ENCODE measurements around the gene SERPINB7. TPM values are rescaled to one million over a fixed set of nuclear protein-coding genes. Genes with fewer than 3 reads are reported as not detected.

Gene SERPINB7
- total and polyA plus RNA-seq, 2 experiments from 2014 or later: not detected

DNA sequence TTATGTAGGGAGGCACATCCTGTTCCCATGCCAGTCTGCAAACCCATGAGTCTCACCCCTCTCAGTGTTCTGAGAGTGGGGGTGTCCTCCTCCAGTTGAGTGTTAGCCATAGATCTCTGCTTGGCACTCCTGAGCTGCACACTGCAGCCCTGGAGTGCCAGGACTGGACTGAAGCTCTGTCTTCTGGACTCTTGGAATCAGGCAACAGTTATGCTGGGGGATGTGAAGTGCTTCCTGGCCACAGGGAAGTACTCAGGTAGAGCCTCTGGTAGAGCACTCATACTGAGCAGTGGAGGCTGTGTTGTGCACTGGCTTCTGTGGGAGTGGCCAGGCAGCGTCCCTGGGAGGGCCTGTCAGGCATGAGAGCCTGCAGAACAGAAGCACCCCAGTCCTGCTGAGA is 43.0 kb downstream of the SERPINB7 start:
- H3K4me2 ChIP-seq: no peak overlapping the region
- H3K4me3 Mint-ChIP-seq: no peak overlapping the region
- H3K4me1 ChIP-seq (ENCODE audit: insufficient read depth): no peaks in the 10 kb centered on the region
- ATAC-seq: no peak
- peaks cover 2% of the 10 kb centered on the region; the same call in 1 of the 2 replicates for H3K9me2 ChIP-seq (ENCODE audit: insufficient read depth)
- peaks cover 4% of the 10 kb centered on the region; the same call in 1 of the 2 replicates for H3K36me3 ChIP-seq (ENCODE audit: insufficient read depth)
- no peak for TF ChIP-seq ZNF114 (CRISPR knock-in tag; IDR thresholded peaks at IDR 0.05)
- no peaks in the 10 kb centered on the region for H3K36me3 Mint-ChIP-seq (ENCODE audit: low read depth)
- no peaks in the 10 kb centered on the region for H3K27me3 Mint-ChIP-seq (ENCODE audit: insufficient read depth, low read depth, poor library complexity)
- no peaks in the 10 kb centered on the region for H3K27me3 ChIP-seq (ENCODE audit: insufficient read depth)
- H3K9me3 Mint-ChIP-seq: no peaks in the 10 kb centered on the region
- no peak overlapping the region for H2AFZ ChIP-seq
- H4K20me1 ChIP-seq (replicated peaks; ENCODE audit: insufficient read depth): no peaks in the 10 kb centered on the region
- no peaks in the 10 kb centered on the region for H3F3A ChIP-seq (replicated peaks; ENCODE audit: low read depth)
- no peaks in the 10 kb centered on the region for H3K79me2 ChIP-seq (replicated peaks; ENCODE audit: insufficient read depth)
- H3K27ac ChIP-seq (ENCODE audit: low read depth): no peak overlapping the region
- DNase-seq (ENCODE audit: low spot score): no peak
- no peaks in the 10 kb centered on the region for H3K4me1 Mint-ChIP-seq
- no peak overlapping the region for H3K27ac Mint-ChIP-seq
- no peak overlapping the region for H3K4me3 ChIP-seq

DNA sequence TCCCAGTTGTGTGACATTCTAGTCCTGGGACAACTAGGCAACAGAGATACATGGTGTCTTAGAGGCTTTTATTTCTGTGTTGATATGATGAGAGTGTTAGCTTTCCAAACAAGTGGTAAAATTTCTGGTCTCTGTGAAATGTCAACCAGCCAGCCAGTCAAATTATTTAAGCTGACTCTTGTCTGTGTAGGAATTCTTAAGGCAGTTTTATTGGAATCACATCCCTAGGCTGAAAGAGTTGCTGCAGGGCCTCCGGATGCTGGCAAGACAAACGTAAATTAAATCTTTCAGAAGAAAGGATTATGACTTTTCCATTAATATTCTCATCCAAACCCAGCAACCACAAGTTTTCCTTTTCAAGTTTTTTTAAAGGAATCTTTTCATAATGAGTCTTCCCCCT is 44.6 kb downstream of the SERPINB7 start:
- no peaks in the 10 kb centered on the region for H3K4me1 ChIP-seq (ENCODE audit: insufficient read depth)
- no peaks in the 10 kb centered on the region for H3K79me2 ChIP-seq (replicated peaks; ENCODE audit: insufficient read depth)
- H3K36me3 ChIP-seq (ENCODE audit: insufficient read depth): peaks cover 4% of the 10 kb centered on the region; the same call in 1 of the 2 replicates
- no peaks in the 10 kb centered on the region for H3K36me3 Mint-ChIP-seq (ENCODE audit: low read depth)
- H3K27ac Mint-ChIP-seq: no peak overlapping the region
- peaks cover 2% of the 10 kb centered on the region; the same call in 1 of the 2 replicates for H3K9me2 ChIP-seq (ENCODE audit: insufficient read depth)
- H3K4me3 Mint-ChIP-seq: no peak overlapping the region
- H2AFZ ChIP-seq: no peak overlapping the region
- no peak for DNase-seq (ENCODE audit: low spot score)
- H4K20me1 ChIP-seq (replicated peaks; ENCODE audit: insufficient read depth): no peaks in the 10 kb centered on the region
- H3K27me3 Mint-ChIP-seq (ENCODE audit: insufficient read depth, low read depth, poor library complexity): no peaks in the 10 kb centered on the region
- no peak overlapping the region for H3K4me3 ChIP-seq
- H3K9me3 Mint-ChIP-seq: no peaks in the 10 kb centered on the region
- no peak for ATAC-seq
- H3F3A ChIP-seq (replicated peaks; ENCODE audit: low read depth): no peaks in the 10 kb centered on the region
- no peak overlapping the region for H3K27ac ChIP-seq (ENCODE audit: low read depth)
- H3K4me1 Mint-ChIP-seq: no peaks in the 10 kb centered on the region
- H3K4me2 ChIP-seq: no peak overlapping the region
- H3K27me3 ChIP-seq (ENCODE audit: insufficient read depth): no peaks in the 10 kb centered on the region
- no peak for TF ChIP-seq CREB1 (CRISPR knock-in tag; IDR thresholded peaks at IDR 0.05; ENCODE audit: low read depth)
- TF ChIP-seq POLR2AphosphoS5 (IDR thresholded peaks at IDR 0.05; ENCODE audit: low read depth): no peak
- no peak for TF ChIP-seq EZH2 (IDR thresholded peaks at IDR 0.05; ENCODE audit: low read depth, unreplicated experiment)
- no peak for TF ChIP-seq ZNF114 (CRISPR knock-in tag; IDR thresholded peaks at IDR 0.05)
- TF ChIP-seq EZH2phosphoT487 (IDR thresholded peaks at IDR 0.05; ENCODE audit: unreplicated experiment): no peak
- TF ChIP-seq, protein P1, sequence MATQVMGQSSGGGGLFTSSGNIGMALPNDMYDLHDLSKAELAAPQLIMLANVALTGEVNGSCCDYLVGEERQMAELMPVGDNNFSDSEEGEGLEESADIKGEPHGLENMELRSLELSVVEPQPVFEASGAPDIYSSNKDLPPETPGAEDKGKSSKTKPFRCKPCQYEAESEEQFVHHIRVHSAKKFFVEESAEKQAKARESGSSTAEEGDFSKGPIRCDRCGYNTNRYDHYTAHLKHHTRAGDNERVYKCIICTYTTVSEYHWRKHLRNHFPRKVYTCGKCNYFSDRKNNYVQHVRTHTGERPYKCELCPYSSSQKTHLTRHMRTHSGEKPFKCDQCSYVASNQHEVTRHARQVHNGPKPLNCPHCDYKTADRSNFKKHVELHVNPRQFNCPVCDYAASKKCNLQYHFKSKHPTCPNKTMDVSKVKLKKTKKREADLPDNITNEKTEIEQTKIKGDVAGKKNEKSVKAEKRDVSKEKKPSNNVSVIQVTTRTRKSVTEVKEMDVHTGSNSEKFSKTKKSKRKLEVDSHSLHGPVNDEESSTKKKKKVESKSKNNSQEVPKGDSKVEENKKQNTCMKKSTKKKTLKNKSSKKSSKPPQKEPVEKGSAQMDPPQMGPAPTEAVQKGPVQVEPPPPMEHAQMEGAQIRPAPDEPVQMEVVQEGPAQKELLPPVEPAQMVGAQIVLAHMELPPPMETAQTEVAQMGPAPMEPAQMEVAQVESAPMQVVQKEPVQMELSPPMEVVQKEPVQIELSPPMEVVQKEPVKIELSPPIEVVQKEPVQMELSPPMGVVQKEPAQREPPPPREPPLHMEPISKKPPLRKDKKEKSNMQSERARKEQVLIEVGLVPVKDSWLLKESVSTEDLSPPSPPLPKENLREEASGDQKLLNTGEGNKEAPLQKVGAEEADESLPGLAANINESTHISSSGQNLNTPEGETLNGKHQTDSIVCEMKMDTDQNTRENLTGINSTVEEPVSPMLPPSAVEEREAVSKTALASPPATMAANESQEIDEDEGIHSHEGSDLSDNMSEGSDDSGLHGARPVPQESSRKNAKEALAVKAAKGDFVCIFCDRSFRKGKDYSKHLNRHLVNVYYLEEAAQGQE (IDR thresholded peaks at IDR 0.05; ENCODE audit: unreplicated experiment): no peak
- no peak for TF ChIP-seq STAT1 (IDR thresholded peaks at IDR 0.05; ENCODE audit: unreplicated experiment)
- TF ChIP-seq, protein P2, sequence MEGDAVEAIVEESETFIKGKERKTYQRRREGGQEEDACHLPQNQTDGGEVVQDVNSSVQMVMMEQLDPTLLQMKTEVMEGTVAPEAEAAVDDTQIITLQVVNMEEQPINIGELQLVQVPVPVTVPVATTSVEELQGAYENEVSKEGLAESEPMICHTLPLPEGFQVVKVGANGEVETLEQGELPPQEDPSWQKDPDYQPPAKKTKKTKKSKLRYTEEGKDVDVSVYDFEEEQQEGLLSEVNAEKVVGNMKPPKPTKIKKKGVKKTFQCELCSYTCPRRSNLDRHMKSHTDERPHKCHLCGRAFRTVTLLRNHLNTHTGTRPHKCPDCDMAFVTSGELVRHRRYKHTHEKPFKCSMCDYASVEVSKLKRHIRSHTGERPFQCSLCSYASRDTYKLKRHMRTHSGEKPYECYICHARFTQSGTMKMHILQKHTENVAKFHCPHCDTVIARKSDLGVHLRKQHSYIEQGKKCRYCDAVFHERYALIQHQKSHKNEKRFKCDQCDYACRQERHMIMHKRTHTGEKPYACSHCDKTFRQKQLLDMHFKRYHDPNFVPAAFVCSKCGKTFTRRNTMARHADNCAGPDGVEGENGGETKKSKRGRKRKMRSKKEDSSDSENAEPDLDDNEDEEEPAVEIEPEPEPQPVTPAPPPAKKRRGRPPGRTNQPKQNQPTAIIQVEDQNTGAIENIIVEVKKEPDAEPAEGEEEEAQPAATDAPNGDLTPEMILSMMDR (conservative IDR thresholded peaks at IDR 0.05; ENCODE audit: low read depth in 2 of 2): no peak
- TF ChIP-seq, protein P3, sequence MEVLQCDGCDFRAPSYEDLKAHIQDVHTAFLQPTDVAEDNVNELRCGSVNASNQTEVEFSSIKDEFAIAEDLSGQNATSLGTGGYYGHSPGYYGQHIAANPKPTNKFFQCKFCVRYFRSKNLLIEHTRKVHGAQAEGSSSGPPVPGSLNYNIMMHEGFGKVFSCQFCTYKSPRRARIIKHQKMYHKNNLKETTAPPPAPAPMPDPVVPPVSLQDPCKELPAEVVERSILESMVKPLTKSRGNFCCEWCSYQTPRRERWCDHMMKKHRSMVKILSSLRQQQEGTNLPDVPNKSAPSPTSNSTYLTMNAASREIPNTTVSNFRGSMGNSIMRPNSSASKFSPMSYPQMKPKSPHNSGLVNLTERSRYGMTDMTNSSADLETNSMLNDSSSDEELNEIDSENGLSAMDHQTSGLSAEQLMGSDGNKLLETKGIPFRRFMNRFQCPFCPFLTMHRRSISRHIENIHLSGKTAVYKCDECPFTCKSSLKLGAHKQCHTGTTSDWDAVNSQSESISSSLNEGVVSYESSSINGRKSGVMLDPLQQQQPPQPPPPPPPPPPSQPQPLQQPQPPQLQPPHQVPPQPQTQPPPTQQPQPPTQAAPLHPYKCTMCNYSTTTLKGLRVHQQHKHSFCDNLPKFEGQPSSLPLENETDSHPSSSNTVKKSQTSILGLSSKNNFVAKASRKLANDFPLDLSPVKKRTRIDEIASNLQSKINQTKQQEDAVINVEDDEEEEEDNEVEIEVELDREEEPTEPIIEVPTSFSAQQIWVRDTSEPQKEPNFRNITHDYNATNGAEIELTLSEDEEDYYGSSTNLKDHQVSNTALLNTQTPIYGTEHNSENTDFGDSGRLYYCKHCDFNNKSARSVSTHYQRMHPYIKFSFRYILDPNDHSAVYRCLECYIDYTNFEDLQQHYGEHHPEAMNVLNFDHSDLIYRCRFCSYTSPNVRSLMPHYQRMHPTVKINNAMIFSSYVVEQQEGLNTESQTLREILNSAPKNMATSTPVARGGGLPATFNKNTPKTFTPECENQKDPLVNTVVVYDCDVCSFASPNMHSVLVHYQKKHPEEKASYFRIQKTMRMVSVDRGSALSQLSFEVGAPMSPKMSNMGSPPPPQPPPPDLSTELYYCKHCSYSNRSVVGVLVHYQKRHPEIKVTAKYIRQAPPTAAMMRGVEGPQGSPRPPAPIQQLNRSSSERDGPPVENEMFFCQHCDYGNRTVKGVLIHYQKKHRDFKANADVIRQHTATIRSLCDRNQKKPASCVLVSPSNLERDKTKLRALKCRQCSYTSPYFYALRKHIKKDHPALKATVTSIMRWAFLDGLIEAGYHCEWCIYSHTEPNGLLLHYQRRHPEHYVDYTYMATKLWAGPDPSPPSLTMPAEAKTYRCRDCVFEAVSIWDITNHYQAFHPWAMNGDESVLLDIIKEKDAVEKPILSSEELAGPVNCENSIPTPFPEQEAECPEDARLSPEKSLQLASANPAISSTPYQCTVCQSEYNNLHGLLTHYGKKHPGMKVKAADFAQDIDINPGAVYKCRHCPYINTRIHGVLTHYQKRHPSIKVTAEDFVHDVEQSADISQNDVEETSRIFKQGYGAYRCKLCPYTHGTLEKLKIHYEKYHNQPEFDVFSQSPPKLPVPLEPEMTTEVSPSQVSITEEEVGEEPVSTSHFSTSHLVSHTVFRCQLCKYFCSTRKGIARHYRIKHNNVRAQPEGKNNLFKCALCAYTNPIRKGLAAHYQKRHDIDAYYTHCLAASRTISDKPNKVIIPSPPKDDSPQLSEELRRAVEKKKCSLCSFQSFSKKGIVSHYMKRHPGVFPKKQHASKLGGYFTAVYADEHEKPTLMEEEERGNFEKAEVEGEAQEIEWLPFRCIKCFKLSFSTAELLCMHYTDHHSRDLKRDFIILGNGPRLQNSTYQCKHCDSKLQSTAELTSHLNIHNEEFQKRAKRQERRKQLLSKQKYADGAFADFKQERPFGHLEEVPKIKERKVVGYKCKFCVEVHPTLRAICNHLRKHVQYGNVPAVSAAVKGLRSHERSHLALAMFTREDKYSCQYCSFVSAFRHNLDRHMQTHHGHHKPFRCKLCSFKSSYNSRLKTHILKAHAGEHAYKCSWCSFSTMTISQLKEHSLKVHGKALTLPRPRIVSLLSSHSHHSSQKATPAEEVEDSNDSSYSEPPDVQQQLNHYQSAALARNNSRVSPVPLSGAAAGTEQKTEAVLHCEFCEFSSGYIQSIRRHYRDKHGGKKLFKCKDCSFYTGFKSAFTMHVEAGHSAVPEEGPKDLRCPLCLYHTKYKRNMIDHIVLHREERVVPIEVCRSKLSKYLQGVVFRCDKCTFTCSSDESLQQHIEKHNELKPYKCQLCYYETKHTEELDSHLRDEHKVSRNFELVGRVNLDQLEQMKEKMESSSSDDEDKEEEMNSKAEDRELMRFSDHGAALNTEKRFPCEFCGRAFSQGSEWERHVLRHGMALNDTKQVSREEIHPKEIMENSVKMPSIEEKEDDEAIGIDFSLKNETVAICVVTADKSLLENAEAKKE (CRISPR knock-in tag; IDR thresholded peaks at IDR 0.05): no peak
- no peak for TF ChIP-seq JUNB (IDR thresholded peaks at IDR 0.05; ENCODE audit: unreplicated experiment)
- no peak for TF ChIP-seq NANOG (IDR thresholded peaks at IDR 0.05; ENCODE audit: borderline replicate concordance)
- TF ChIP-seq ZNF331 (CRISPR knock-in tag; IDR thresholded peaks at IDR 0.05; ENCODE audit: low read depth): no peak
